Bronchus fibroblast of lung (primary cell): ENCODE data around the gene ERVFRD-1. TPM values are rescaled to one million over a fixed set of nuclear protein-coding genes. Genes with fewer than 3 reads are reported as not detected.

Source experiments
- total RNA-seq: library from RNA; depleted of rRNA; stranded (reverse); fragments of >200 nt; gene quantifications from 2 replicates; pipeline ENCODE4 v1.2.3, GENCODE V29; 2015

ERVFRD-1 gene
- total RNA-seq: not detected in 2 replicates

GRCh38 chr6:11110921-11111768 is at the start of gene ERVFRD-1:
TSS of gene ERVFRD-1 (minus strand) at chr6:11111725. CDS start at chr6:11105310, 6,415 bp downstream.

GRCh38 chr6:11093626-11094410 is 17.7 kb downstream of the ERVFRD-1 start, which contains the start of gene SMIM13:
TSS of gene SMIM13 (plus strand) at chr6:11093834. CDS start at chr6:11094314, 480 bp downstream.

Other genes with a start within 250 kb of the ERVFRD-1 start
- gene GCM2, start 229.7 kb downstream of the ERVFRD-1 start, total RNA-seq: not detected in 2 replicates
- under 0.01 and 0.30 TPM in 2 replicates for gene SYCP2L, start 224.7 kb downstream of the ERVFRD-1 start, total RNA-seq
- gene ELOVL2, start 67.4 kb downstream of the ERVFRD-1 start, total RNA-seq: under 0.01 and 0.17 TPM in 2 replicates
- 4.5 and 5.4 TPM in 2 replicates for gene SMIM13, start 17.9 kb downstream of the ERVFRD-1 start, total RNA-seq
- 3.4 and 3.7 TPM in 2 replicates for gene NEDD9, start 120.9 kb upstream of the ERVFRD-1 start, total RNA-seq